HG02884 (cell line): ENCODE measurements around the gene SLC45A2.

Experiments
- ATAC-seq: cut with Tn5 transposase; IDR thresholded peaks from one replicate; pipeline ENCODE4 v1.9.1; 2021; ENCODE audit warnings: mild to moderate bottlenecking, moderate library complexity; ENCODE audit not compliant: unreplicated experiment

The SLC45A2 gene

DNA sequence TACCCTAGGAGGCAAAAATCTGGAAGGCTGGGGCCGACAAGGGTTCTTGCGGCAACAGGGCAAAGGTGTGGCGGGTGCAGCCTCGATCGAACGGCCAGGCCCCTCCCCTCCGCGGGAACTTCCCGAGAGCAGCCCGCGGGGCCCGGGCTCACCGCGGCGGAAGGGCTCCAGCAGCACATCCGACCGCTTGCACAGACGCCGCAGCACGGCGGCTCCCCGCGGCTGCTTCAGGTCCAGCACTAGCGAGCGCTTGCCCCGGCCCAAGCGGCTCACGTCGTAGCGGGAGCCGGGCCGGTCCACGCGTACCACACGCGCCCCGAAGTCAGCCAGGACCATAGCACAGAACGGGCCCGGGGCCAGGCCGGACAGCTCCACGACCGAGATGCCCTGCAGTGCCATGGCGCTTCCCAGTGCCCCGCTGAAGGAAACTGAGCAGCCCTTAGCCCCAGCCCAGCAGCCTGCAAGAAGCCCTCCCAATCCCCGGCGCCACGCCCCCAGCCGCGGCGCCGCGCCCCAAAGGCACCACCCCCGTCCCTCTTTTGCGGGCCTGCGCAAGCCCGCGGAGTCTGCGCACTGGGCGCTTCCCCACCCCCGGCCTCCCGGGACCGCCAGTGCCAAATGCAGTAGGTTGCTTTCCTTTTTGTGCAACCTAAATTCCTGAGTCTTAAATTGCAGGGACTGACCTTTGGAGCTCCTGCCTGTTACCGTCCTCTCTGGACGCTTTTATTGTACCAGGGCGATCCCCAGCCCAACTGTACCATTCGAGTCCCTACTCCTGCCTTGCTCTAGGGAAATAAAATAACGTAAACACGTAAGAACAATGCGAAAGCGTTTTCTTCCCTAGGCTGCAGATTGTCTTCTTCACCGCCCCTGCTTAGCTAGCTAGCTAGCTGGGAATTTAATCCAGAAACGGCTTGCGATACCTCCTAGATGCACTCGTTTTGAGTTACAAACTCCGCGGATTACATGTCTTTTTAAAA, 23.4 kb upstream of the SLC45A2 start, which contains the start of gene AMACR:
TSS of gene AMACR (minus strand) at position 430 of the 980 bp plus-strand sequence. CDS start at position 399, 31 bp downstream.
- ATAC-seq: peak; percentile 91

DNA sequence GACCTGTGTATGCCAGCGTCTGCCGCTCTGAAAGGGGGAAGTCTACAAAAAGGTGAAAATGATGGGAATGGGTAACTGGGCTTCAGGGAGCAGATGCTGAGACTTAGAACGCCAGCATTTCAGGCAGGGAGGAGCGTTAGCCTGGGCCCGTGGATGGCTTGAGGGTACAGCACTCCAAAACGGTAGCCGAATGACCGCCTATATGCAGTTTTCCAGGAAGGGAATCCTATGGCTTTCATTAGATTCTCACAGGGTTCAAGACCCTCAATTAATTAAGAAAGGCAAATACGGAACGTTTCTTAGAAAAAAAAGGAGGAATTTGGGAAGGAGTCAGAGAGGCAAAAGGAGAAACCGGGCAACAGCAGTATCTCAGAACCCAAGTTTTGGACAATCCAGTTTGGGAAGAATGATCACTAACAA, 22.7 kb upstream of the SLC45A2 start:
- no peak for ATAC-seq

DNA sequence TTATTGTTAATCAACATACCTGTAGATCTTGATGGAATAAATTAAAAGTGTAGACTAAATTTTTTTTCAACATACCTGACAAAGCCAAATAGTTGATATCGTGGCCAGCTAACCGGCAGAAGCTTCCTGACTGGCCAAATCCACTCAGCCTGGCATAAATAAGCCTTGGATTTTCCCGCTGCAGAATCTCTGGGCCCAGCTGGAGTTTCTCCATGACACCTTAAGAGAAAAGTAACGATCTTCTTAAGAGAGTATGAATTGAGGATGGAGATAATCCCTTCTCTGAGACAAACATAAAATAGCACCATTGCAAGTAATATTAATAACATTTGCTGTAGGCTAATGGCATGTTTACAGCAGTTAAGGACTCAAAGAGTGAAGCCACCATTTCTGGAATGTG, 21.2 kb upstream of the SLC45A2 start:
- ATAC-seq: no peak

DNA sequence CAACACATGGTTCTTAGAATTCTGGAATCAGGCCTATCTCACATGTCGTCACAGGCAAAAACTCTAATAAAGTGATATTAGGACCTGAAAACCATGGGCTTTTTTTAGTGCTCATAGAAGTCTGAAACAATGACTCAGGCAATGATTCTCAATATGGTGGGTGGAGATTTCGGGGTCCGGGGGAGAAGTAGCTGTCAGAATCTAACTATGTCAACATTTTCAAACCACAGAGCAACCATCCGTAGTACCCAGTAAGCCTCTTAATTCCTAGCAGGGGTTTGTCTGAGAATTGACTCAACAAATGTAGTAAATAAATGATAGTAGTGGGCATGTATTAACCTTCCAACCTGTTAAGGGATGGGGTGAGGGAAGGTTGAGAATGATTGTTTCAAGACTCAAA, 20.7 kb upstream of the SLC45A2 start:
- ATAC-seq: no peak

DNA sequence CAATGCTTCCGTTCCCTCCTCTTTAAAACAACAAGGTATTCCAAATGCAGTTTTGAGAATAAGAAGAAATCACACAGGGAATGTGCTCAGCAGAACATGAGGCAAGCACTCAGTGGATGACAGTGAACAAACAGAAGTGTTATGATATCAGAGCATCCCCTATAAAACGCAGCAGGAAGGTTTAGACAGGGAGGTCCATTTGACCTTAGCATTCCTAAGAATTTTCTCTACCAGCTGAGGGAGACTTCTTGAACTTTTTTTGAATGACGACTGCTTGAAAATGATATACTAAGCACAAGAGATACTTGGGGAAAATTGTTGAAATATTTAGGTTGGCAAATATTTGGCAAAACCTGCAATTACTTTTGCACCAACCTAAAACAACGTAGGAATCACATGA, 19.4 kb upstream of the SLC45A2 start:
- no peak for ATAC-seq

DNA sequence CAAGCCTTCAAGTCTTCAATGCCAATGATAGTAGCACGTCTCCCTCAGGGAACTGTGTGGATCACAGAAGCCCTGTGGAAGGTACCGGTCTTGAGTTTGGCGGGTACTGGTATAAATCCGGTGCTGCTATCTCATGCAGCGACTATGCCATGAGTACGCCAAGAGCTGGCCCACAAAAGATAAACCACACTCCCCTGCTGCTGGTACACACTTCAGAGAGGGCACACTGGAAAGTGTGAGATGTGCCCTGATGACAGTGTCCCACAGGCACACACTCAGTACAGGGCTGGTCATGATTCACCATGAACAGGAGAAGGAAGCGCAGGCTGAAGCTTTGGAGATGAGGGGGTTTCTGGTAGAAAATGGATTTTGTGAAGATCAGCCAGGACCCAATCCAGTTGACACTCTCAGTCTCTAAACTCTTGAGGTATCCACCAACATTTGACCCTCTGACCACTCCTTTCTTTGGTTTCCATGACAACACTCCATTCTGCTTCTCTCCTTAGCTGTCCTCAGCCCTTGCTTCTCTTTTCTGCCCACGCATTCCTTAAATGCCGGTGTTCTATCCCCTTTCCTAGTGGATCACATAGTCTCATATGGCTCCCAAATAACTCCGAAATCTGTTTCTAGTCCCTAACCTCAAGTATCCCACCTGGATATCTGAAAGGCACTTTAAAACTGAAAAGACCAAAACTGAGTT, 18.3 kb upstream of the SLC45A2 start:
- ATAC-seq: no peak

DNA sequence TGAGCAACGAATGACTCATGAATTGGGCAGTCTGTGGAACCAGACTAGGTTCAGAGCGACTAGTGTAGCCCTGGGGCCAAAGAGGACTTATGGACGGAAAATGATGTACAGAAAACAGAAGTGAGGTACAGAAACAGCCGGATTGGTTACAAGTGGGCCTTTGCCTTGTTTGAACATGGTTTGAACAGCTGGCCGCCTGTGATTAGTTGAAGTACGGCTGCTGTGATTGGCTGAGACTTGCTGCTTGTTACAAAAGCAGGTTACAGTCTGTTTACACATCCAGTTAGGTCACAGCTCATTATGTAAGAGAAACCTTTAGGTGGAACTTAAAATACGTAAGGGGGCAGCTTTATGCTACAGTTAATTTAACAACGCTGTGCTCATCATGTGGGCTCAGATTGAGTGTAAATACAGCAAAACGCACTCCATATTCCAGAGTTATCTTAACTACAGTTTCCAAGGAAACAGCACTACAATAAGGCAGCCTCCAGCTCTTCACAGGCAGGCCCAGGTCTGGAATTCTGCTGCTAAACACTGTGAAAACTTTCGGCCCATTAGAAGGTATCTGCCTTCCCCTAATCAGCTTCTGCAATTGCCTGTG, 16.8 kb upstream of the SLC45A2 start:
- ATAC-seq: no peak

DNA sequence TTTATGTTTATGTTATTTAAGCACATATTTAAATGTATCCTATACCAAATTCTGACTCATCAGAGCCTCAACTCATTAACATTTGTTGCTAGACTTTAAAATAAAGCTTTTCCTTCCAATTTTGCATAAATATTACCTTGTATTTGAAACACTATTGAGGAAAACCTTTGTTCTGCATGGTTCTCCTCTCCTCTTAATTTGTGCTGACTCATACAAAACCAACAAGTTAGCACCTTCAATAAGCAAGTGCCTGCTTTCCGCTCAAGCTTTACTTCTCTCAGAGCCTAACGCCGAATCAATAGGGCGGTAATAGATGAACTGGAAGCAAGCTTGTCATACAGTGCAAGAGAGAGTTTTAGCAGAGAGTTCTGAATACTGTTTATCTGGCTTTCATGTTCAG, 15.5 kb upstream of the SLC45A2 start:
- ATAC-seq: no peak

DNA sequence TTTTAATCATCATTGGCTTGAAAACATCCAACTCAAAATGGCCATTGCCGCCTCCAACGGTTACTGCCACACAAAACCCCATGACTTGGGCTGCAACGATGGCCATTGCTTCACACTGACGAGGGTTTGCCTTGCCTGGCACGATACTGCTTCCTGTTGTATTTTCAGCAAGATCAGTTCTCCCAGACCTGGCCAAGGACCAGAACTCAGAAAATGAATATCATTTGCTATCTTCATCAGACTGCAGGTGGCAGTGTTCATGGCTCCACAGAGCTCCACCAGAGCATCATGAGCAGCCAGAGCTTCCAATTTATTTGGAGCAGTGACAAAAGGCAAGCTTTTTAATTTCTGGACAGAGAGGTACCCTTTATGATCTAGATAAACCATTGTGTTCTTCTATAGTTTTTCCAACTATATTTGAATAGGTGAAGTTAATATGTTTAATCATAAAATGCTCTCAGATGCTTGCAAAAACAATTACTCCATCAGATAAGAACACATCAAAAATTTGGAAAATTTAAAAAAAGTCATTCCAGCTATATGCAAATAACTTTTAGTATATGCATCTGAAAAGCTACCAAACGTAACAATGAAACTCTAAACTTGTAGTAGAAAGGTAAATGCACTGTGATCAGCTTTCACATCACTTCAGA, 13.0 kb upstream of the SLC45A2 start:
- ATAC-seq: peak; percentile 78

DNA sequence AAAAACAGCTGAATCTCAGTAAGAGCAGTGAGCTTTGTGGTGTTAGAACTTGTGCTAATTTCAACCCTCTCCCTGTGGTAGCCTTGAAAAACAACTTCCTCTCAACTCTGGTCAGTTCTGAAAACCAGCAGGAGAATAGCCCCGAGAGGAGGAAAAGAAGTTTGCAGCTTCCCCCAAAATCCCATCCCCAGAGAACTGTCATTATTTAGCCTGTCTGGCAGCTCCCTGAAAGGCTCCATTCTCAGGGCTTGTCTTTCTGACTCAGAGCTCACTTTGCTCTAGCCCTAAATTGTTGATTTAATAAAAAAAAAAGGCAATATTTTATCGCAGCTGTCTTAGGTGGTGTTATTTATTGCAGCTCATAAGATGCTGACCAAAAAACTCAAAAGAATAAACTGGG, 11.4 kb upstream of the SLC45A2 start:
- no peak for ATAC-seq

DNA sequence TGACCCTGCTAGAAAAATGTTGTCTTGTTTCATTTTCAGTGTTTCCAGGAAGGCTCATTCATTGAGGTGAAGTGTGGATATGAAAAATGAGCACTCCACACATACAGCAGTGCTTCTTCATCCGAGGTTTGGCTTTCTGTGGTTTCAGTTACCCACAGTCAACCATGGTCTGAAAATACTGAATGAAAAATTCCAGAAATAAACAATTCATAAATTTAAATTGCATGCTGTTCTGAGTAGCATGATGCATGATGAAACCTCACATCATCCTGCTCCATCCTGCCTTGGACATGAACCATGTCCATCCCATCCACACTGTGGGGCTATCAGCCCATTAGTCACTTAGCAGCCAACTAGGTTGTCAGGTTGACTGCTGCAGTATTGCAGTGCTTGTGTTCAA, 10.4 kb upstream of the SLC45A2 start:
- no peak for ATAC-seq

DNA sequence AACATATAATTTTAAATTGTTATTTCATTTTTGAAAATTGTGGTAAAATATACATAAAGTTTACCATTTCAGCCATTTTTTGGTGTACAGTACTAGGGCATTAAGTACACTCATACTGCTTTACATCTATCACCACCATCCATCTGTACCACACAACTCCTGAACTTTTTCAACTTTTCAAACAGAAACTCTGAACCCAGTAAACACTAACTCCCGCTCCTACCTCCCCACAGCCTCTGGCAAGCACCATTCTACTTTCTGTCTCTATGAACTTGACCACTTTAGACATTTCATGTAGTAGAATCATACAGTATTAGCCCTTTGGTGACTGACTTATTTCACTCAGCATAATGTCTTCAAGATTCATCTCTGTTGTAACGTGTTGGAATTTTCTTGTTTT, 8.4 kb upstream of the SLC45A2 start:
- no peak for ATAC-seq

DNA sequence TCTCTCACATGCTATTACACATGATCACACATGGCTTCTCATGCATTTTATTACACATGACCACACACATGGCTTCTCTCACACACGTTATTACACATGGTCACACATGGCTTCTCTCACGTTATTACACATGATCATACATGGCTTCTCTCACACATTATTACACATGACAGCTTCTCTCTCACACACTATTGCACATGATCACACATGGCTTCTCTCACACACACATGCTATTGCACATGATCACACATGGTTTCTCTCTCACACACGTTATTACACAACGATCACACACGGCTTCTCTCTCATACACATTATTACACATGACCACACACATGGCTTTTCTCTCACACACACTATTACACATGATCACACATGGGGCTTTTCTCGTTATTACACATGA, 954 bp upstream of the SLC45A2 start:
- ATAC-seq: no peak

DNA sequence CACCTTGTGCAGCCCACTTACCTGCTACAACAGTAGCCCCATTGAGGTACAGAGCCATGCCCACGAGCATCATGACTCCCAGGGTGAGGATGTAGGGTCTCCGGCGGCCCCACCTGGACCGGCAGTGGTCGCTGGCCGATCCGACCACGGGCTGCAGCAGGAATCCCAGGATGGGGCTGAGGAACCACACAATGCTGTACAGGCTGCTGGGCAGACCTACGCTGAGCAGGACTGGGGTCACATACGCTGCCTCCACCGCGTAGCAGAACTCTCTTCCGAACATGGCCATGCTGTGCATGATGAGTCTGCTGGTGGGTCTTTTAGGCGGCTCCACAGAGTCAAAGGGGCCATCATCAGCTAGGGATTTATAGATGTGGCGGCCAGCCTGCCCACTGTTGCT, 315 bp downstream of the SLC45A2 start:
- no peak for ATAC-seq

DNA sequence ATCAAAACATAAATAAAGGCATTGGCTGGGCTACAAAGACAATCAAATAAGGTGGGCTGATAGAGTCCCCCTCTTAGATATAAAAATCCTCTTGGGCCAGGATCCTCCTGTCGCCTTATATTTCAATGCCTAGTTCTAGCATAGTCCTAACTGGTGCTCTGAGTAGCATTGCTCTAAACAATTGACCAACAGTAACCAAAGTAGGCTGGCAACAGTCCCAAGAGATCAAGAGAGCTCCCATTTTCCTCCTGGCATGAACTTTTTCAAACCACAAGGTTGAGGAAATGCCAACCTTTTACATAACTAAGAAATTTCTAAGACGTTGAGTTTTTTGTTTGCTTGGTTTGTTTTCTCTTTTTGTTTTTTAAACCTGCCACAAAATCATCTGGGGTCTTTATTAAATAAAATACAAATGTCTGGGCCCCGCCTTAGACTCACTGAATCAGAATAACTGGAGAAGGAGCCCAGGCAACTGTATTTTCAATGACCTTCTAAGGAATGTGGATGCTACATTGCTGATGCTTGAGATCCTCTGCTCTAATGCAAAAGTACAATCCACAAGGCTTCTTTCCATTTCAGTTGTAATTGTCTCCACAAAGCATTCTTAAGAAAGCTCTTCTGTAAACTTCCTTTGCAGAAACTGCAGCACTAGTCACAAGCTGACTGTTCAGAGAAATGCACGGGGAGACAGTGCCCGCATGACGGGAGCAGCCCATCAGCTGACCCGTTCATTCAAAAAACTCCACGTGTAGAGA, 2.9 kb downstream of the SLC45A2 start:
- ATAC-seq: no peak

DNA sequence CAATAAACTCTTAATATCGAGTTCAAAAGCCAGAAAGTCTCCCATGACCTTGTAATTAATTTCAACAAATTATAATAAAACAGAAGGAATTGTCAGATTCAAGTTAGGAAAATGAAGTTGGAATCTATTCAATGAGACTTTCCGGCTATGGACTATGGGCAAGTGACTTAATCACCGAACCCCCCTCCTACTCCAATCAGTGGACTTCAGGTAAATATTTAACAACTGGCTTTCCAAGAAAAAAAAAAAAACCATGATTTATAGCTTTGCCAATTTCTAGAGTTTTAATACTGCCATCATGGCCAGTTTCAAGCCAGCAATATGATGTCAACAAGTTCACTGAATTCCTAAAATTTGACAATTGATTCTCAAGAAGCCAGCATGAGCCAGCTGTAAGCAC, 4.5 kb downstream of the SLC45A2 start:
- ATAC-seq: no peak

DNA sequence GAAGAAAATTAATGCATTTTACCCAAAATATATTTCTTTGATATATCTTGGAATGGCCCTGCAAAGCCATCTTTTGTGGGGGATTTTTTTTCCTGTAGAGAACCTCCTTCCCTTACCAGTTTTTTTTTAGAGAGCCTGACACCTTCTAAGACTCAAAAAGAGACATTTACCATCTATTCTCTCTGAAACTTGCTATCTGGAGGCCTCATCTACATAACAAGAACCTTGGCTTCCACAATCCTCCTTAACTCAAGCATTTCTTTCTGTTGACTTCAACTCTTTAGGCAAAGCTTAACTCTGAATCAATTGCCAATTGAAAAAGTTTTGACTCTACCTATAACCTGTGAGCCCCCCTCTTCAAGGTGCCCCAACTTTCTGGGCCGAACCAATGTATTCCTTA, 6.2 kb downstream of the SLC45A2 start:
- ATAC-seq: no peak

DNA sequence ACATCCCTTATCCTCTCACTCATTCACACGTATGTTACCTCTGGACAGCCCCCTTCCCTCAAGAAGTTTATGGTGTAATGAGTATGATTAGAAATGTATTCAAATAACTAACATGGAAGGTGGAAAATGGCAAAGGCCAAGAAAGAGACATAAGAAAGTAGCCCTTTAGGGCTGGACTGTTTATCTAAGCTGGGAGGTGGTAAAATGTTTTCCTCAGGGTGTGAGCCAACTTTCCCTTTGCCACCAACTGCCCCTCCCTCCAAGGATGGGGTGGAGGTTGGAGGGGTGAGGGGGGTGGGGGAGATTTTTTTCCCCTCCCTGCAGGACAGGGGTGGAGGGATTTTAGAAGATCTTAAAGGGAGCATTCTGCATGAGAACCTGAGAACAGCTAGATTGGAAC, 8.2 kb downstream of the SLC45A2 start:
- no peak for ATAC-seq

DNA sequence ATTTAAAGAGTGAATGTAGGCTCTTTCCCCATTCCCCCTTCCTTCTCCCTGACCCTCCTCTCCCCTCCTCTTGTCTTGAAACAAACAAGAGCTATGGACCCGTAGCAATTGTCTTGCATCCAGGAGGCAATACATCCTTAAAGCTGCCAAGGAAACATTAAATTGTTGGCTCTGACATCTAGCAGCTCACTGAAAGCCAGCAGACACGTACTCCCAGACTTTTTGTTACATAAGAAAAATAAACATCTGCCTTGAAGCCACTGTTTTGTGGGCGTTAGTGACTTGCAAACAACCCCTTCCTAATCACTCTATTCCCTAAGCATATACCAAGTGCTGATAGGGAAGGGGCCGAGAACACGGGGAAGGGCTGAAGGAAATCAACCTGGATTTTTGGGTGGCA, 8.6 kb downstream of the SLC45A2 start:
- ATAC-seq: no peak

DNA sequence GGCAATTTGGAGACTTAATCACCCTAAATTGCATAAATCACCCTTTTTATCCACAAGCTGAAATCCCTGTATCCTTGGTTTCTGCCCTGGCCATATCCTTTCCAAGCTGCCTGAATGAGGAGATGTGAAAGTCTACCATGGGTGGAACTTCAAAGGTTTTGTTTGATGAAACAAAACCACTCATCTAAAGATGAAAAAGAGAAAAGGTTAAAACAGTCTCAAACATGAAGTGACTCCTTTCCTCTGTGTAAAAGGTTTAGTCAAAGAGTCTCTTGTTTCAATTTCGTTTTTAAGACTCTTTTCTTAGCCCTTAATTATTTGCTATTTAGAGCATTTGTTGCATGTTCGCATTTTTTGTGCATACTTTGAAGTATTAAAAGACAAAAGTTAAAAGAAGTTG, 11.2 kb downstream of the SLC45A2 start:
- ATAC-seq: no peak
